GM03348 (cell line): ENCODE results near the gene KIF13A.
"Not testable (repeated sequence)": the region's sequence is repeated elsewhere in the genome, so short reads cannot be mapped to it uniquely, and the experiment has no call there.

Experiments
- DNase-seq: peaks from one replicate; pipeline ENCODE4 v3.0.0; 2012; ENCODE audit warnings: low spot score

Gene KIF13A

DNA sequence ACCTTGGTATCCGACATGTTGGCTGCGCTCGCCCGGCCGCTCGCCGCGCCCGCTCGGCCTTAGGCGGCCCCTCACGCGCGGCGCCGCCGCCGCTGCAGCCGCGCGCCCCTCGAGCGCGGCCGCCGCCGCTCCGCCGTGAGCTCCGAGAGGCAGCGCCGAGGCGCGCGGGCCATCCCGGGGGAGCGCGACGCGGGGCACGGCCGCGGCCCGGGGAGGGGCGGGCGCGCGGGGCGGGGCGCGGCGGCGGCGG, at the start of gene KIF13A:
Gene KIF13A, minus strand, starts transcription at position 189 of the 250 bp plus-strand sequence. Its CDS starts 172 bp downstream, at position 17.
- DNase-seq: no peak

DNA sequence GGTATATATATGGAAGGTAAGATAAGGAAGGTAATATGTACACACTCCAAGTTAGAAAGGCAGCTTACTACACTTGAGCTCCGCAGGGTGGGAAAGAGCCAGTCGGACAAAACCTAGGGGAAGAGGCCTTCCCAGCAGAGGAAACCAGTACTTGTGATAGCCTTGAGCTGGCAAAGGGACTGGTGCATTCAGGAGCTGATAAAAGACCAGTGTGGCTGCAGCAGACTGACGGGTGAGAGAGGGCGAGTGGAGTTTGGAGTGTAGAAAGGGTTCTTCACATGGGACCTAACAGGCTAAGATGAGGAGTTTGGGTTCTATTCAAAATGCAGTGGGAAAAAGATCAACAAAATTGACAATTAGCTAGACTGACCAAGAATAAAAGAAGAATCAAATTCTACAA, 49.3 kb upstream of the KIF13A start:
- DNase-seq: no peak

DNA sequence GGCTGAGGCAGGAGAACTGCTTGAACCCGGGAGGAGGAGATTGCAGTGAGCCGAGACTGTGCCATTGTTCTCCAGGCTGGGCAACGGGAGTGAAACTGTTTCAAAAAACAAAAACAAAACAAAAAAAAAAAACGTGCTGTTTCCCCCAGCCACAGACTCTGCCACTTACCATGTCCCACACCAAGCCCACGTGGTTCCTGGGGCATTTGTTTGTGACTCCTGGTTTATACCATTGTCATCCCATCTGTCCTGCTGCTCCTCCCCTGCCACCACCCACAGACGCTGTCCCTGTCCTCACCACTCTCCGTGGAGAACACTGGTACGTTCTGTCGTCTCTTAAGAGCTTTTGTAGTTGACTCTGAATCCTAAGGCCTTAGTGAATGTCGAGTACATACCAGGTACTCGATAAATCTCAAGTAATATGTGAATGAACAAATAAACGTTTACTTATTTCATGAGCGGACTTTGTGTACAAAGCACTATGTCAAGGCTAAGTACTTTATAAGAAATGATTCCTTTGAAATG, 48.0 kb upstream of the KIF13A start:
- no peak for DNase-seq

DNA sequence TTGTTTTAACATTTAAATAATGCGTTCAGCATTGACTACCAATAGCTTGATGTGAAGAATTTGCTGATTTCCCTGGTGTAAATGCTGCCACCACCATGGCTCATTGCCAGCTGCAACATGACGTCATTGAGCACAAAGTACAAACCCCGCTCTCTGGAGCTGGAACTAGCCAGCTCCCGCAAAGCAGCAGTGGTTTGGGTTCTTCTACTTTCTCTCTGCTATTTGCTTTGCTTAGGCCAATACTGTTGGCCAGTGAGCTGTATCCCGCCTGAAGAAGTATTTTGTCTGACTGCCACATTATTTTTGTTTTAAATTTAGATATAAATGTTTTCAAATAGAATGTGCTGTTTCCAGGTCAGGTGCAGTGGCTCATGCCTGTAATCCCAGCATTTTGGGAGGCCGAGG, 47.4 kb upstream of the KIF13A start:
- no peak for DNase-seq

DNA sequence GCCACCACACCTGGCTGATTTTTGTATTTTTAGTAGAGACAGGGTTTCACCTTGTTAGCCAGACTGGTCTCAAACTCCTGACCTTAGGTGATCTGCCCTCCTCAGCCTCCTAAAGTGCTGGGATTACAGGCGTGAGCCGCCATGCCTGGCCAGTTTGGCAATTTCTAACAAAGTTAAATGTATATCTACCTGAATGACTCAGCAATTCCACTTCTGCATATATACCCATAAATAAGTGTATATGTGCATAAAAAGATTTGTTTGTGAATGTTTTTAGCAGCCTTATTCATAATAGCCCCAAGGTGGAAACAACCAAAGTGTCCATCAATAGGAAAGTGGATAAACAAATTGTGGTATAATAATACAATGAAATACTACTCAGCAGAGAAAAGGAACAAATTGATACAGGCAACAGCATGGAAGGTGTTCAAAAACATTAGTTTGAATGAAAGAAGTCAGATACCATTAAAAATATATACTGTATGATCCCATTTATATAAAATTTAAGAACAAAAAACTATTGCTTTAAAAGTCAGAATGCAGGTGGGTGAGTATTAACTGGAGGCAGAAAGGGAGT, 44.3 kb upstream of the KIF13A start:
- DNase-seq: no peak

DNA sequence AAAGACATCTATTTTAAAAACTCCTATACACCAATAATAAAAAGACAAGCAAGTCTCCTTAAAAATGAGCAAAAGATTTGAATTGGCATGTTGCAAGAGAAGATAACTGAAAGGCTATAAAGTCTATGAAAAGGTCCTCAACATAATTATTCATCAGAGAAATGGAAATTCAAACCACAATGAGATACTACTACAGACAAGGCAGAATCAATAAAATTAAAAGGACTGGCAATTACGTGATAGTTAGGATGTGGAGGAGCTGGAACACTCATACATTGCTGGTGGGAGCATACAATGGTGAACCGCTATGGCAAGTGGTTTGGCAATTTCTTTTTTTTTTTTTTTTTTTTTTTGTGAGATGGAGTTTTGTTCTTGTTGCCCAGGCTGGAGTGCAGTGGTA, 43.8 kb upstream of the KIF13A start:
- no peak for DNase-seq

DNA sequence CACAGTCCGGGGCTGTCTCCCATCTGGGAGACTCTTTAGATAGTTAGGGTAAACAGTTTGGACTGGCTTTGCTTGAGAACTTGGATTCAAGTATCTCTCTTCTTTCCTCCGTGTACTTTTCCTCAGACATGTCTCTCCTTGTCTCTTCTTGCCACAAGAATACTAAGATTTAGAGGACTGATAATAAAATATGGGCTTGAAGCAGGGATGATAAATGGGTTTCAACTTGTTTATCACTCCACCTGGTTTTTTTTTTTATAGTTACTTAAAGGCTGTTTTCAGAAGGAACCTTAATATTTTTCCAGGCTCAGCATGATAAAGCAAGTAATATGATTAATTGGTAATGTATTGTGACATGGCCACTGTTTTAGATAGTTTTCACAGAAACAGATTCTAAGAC, 40.9 kb upstream of the KIF13A start:
- DNase-seq: no peak

DNA sequence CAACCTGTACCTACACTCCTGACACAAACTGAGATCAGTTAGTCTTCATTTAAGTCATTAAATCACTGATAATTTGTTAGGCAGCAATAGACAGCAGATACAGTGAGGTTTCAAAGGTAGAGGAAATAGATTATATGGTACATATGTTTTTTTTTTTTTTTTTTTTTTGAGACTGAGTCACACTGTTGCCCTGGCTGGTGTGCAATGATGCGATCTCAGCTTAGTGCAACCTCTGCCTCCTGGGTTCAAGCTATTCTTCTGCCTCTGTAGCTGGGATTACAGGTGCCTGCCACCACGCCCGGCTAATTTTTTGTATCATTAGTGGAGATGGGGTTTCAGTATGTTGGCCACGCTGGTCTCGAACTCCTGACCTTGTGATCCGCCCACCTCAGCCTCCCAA, 38.2 kb upstream of the KIF13A start:
- DNase-seq: no peak

DNA sequence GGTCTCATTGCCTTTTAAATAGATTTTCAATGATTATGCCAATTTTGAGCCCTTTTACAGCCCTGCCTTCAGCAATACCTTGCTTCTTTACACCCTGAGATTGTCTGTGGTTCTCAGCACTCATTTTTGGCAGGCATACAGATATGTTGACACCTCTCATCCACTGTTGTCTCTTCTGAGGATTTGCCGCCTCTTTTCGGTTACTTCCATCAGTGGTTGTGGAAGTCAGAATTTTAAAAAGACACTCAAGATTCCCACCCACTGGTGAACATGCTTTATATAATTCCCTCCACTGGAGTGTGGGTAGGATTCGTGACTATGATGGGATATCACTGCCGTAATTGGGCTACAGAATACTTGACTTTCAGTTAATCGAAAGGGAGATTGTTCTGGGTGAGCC, 37.4 kb upstream of the KIF13A start:
- no peak for DNase-seq

DNA sequence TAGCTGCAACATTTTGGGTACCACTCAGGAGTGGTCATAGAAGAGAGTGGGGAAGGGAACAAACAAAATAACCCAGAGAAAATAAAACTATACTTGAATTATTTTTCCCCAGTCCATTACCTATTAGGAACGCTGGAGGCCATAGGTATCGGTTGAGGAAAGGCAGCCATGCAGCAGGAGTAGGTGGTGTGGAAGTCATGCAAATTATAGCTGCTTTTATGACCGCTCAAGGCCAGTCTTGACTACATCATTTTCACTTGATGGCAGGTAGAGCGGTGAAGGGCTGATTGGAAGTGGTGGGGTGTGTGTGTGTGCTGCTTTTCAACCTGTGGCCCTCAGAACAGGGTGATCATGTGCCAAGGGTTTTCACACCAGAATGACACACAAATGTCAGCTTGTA, 36.5 kb upstream of the KIF13A start:
- no peak for DNase-seq

DNA sequence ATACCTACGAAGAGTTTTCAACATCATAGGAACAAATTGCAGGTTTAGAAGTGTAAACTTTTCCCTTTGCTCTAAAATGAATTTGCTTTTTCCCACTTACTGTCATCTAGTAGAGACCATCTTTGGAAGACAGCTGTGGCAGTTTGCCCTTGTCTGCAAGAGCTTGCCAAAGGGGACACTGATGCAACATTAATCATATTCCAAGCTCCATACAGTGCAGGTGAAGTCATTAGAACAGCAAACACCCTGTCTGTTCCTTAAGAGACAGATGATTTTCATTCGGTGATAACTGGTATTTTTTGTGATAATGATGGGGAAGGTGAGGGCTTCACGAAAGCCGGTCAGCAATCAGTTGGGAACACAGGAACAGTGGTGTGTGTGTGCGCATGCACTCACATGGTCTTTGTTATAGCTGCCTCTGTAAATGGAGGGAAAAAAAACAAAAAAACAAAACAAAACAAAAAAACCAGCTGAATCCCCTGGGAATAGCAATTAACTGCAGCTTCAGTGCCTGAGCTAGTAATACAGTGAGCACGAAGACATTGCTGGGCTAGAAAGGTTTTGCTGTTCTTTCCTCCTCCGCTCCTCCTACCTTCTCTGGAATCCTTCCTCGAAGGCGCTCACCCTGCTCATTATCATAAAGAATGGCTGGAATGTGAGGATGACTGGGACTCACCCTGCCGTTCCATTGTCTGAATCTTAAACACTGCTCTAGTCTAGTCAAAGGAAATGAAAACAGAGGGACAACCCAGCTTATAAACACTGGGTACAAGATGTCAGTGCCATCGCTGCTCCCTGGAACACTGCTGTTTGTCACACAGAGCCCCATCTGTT, 35.2 kb upstream of the KIF13A start:
- peak; percentile 89 for DNase-seq

DNA sequence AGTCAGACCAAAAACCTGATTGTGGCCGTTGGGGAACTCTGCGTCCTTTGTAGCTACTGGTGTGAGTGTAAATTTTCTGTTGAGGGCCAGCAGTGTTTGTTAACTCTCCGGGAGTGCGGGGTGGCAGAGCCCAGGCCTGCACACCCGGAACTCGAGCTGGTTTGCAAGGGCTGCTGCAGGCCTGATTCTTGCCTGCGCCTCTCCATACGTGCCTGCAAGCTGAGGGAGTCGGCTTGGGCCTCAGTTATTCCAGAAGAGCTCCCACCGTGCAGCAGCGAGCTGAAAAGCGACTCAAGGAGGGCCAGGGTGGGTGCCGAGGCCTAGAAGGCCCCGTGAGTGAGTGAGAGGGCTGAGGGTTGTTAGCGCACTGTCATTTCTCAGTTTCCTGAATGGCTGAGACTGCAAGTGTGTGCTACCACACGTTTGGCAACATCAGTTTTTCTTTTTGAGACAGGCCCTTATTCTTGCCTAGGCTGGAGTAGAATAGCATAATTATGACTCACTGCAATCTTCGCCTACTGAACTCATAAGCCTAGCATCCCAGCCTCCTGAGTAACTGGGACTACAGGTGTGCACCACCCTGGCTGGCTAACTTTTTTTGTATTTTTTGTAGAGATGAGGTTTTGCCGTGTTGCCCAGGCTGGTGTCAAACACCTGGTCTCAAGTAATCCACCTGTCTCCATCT, 33.9 kb upstream of the KIF13A start:
- DNase-seq: no peak

DNA sequence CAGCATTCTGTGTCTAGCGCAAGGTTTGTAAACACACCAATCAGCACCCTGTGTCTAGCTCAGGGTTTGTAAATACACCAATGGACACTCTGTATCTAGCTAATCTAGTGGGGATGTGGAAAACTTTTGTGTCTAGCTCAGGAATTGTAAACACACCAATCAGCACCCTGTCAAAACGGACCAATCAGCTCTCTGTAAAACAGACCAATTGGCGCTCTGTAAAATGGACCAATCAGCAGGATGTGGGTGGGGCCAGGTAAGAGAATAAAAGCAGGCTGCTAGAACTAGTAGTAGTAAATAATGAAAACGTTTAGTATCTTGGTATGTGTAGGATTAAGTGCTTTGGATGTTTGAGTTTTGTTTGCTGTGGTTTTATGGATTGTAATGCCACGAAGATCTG, 33.1 kb upstream of the KIF13A start:
- DNase-seq: not testable (repeated sequence)

DNA sequence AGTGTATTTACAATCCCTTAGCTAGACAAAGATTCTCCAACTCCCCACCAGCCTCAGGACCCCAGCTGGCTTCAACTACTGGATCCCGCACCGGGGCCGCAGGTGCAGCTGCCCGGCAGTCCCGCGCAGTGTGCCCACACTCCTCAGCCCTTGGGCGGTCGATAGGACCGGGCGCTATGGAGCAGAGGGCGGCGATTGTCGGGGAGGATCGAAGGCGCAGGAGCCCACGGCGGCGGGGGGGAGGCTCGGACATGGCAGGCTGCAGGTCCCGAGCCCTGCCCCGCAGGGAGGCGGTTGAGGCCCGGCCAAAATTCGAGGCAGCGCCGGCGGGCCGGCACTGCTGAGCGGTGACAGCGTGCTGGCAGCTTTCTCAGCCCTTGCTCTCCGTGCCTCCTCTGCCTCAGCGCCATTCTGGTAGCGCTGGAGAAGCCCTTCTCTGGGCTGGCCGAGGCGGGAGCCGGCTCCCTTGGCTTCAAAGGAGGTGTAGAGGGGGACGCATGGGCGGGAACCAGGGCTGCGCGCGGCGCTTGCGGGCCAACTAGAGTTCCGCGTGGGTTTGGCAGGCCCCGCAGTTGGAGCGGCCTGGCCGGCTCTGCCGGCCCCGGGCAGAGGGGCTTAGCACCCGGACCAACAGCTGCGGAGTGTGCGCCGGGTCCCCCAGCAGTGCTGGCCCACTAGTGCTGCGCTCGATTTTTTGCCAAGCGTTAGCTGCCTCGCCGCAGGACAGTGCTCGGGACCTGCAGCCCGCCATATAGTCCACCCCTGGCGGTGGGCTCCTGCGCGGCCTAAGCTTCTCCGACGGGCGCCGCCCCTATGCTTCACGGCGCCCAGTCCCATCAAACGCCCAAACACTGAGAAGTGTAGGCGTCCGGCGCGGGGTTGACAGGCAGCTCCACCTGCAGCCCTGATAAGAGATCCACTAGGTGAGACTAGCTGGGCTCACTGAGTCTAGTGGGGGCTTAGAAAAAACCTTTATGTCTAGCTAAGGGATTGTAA, 32.4 kb upstream of the KIF13A start:
- DNase-seq: peak; percentile 27

DNA sequence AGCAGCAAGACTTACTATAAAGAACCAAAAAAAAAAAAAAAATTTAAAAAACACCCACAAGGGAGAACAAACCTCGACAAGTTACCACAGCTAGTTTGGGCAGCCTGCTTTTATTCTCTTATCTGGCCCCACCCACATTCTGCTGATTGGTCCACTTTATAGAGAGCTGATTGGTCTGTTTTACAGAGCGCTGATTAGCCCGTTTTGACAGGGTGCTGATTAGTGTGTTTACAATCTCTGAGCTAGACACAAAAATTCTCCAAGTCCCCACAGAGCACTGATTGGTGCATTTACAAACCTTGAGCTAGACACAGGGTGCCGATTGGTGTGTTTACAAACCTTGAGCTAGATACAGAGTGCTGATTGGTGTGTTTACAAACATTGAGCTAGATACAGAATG, 31.7 kb upstream of the KIF13A start:
- DNase-seq: not testable (repeated sequence)

DNA sequence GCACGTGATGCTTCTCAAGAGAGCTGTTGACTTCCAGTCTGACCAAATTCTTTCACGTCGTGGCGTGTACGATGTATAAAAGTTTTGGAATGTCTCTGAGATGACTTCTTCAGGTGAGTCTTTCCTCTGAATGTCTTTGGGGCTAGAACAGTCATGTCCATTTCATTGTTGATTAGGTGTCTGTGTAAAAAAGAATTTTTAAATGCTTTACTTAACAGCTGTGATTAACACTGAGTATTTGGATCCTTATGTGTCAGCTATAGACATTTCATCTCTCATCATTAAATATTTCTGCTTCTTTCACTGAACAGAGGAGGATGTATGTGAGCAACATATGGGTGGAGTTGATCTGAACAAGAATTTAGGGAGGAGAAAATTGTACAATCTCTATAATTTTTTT, 29.3 kb upstream of the KIF13A start:
- DNase-seq: no peak

DNA sequence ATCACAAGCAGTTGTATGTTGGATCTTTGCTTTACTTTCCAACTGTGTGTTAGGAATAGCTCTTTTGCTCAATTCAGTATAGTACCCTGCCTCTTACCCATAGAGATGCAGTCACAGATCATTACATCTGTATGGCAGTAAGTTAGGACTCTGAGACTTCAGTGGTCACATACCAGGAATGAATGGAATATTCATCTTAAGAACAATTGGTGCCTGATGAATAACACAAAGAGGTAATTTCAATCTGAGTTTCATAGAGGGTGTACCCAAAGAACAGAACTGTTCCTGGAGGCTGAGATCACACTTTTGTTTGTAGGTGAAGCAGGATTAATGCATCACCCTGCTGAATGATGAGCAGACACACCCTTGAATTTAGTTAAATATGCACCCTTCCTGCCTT, 28.7 kb upstream of the KIF13A start:
- no peak for DNase-seq

DNA sequence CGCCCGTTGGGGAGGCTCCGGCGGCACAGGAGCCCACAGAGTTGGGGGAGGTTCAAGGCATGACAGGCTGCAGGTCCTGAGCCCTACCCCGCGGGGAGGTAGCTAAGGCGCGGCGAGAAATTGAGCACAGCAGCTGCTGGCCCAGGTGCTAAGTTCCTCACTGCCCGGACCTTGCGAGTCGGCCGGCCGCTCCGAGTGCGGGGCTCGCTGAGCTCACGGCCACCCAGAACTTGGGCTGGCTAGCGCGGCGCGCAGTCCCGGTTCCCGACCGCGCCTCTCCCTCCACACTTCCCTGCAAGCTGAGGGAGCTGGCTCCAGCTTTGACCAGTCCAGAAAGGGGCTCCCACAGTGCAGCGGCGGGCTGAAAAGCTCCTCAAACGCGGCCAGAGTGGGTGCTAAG, 23.9 kb upstream of the KIF13A start:
- no peak for DNase-seq

DNA sequence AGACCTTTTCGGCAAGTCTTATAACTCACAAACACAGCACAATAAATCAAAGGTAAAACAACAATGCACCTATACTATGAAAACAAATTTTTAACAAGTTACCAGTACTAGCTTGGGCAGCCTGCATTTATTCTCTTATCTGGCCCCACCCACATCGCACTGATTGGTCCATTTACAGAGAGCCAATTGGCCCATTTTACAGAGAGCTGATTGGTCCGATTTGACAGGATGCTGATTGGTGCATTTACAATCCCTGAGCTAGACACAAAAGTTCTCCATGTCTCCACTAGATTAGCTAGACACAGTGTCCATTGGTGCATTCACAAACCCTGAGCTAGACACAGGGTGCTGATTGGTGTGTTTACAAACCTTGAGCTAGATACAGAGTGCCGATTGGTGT, 23.1 kb upstream of the KIF13A start:
- not testable (repeated sequence) for DNase-seq

DNA sequence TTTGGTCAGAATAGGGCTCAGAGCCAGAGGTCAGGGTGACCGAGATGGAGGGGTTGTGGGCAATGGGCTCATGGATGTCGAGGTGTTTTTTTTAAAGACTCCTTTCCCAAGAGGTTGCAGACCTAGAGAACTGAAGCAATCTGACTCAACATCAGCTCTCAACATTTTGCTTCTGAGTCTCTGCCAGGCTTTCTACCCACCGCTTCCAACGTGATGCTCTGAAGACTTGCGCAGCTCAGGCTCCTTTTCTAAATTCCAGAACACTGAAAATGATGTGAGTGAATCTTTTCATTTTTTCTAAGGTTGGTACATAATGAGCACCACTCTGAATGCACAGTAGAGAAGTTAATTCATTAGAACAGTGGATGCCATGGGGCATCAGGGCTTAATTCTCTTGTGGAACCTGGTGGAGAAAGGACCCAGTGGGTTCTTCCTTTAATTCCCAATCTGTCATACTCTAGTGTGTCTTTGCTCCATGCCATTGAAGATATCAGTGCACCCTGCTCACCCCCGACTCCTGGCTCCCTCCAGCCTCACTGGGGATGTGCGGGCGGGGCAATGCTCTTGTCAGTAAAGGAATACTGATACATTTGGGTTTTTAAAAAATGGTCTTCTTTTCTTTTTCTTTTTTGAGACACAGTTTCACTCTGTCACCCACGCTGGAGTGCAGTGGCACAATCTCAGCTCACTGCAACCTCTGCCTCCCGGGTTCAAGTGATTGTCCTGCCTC, 17.0 kb upstream of the KIF13A start:
- DNase-seq: no peak

DNA sequence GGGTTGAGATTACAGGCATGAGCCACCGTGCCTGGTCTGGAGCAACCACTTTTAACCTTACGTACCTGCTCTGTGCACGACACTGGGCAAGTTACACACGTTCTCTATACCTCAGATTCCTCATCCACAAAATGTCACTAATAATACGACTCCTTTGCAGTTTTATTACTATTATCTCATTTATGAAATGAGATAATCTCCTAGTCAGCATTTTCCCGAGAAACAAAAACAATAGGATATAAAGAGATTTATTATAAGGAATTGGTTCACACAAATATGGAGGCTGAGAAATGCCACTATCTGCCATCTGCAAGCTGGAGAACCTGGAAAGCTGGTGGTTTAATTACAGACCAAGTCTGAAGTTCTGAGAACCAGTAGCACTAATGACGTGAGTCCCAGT, 12.0 kb upstream of the KIF13A start:
- DNase-seq: no peak
